ENCODE data around the gene COG5. TPM values are rescaled to one million over a fixed set of nuclear protein-coding genes. Genes with fewer than 3 reads are reported as not detected.

COG5 gene
- total RNA-seq, 1 donor from 2014 or later = 49.1 TPM

DNA sequence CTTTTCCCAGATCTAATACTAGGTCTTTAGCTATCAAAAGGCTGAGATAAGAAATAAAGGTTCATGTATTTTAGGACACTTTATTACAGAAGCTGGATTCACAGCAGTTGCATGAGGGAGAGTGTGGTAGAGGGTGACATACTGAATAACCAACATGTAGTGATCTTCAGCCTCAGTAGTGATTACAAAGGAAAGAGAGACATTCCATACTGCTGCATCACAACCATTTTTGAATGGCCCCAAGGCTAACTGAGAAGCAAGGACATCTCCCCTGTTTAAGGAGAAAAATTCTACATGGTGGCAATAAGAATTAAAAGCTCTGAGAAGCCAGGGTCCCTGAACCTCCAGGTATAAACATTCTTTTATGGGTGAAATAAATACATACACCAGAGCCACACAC lies 35.3 kb downstream of the COG5 start:
- no peak overlapping the region for H3K27ac ChIP-seq
- peaks cover 5% of the 10 kb centered on the region for H3K36me3 ChIP-seq
- intact Hi-C loops (cut with DNase I) = no loop called here
- no peak for DNase-seq
- no peaks in the 10 kb centered on the region for H3K9me3 ChIP-seq
- no peak for ATAC-seq
- no peak overlapping the region for H3K4me3 ChIP-seq
- no peaks in the 10 kb centered on the region for H3K4me1 ChIP-seq
- TF ChIP-seq, protein P1, sequence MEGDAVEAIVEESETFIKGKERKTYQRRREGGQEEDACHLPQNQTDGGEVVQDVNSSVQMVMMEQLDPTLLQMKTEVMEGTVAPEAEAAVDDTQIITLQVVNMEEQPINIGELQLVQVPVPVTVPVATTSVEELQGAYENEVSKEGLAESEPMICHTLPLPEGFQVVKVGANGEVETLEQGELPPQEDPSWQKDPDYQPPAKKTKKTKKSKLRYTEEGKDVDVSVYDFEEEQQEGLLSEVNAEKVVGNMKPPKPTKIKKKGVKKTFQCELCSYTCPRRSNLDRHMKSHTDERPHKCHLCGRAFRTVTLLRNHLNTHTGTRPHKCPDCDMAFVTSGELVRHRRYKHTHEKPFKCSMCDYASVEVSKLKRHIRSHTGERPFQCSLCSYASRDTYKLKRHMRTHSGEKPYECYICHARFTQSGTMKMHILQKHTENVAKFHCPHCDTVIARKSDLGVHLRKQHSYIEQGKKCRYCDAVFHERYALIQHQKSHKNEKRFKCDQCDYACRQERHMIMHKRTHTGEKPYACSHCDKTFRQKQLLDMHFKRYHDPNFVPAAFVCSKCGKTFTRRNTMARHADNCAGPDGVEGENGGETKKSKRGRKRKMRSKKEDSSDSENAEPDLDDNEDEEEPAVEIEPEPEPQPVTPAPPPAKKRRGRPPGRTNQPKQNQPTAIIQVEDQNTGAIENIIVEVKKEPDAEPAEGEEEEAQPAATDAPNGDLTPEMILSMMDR (IDR thresholded peaks at IDR 0.05) = no peak
- H3K27me3 ChIP-seq (ENCODE audit: low read depth) = no peaks in the 10 kb centered on the region

DNA sequence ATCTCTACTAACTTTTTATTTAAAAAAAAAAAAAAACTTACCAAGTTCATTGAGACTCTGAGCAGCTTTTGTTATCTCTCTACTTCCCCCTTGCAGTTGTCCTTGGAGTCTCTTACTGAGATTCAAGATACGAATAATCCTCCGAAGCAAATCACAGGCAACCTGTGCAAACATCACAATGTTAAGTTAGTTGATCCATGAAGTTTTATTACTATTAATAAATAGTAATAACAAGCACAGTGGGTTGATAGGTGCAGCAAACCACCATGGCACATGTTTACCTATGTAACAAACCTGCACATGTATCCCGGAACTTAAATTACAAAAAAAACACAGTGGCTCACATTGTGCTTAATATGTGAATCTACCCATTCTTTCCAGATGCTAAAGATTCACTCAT lies 36.5 kb downstream of the COG5 start:
- DNase-seq (no peak), ATAC-seq (no peak)
- H3K4me1 ChIP-seq = no peaks in the 10 kb centered on the region
- no peak overlapping the region for H3K27ac ChIP-seq
- no peaks in the 10 kb centered on the region for H3K9me3 ChIP-seq
- H3K36me3 ChIP-seq = peaks cover 5% of the 10 kb centered on the region
- intact Hi-C loops (cut with DNase I) = no loop called here
- no peak overlapping the region for H3K4me3 ChIP-seq
- H3K27me3 ChIP-seq (ENCODE audit: low read depth) = no peaks in the 10 kb centered on the region
- TF ChIP-seq, protein P1 (IDR thresholded peaks at IDR 0.05) = no peak

DNA sequence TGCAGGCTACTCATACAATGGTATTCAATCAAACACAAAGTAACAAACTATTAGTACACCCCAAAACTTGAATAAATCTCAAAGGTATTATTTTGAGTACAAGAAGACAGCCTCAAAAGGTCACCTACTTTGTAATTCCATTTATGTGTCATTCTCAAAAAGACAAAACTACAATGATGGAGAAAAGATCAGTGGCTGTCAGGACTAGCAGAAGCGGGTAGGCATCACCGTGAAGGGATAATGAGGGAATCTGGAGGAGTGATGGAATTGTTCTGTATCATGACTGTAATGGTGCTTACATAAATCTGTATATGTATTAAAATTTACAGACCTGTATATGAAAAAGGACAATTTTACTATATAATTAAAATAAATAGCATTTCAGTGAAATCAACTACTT lies 37.0 kb downstream of the COG5 start:
- ATAC-seq = no peak
- intact Hi-C loops (cut with DNase I) = no loop called here
- no peaks in the 10 kb centered on the region for H3K4me1 ChIP-seq

DNA sequence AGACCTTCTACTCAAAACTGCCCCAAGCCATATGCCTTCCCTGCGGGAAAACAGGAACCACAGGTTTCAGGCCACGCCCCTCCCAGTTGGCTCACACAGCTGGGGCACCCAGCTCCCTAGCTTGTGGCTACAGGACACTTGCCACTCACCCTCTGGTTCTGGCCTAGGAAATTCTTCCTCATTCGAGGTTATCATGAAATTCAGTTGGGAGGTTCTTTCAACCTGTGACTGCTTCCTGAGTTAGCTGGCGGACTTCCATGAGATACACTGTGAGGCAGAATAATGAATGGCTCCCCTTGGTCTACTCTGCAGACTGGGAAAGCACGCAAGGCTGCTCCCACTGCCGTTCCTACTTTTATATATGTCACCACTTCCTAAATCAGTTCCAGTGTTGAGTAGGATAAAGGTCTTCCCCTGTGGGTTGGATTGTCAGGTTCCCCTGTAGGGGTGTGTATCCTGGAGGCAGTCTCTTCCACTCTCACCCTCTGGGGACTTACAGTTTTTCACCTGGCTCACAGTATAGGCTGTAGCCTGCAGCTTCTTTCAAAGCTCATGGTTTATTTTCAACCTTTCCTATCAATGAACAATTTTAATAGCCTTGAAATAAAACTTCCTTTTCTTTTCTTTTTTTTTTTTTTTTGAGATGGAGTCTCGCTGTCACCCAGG lies 56.9 kb downstream of the COG5 start:
- TF ChIP-seq, protein P1 (IDR thresholded peaks at IDR 0.05) = no peak
- no peak overlapping the region for H3K27ac ChIP-seq
- H3K4me3 ChIP-seq = peak overlapping the region; percentile 0
- no peaks in the 10 kb centered on the region for H3K9me3 ChIP-seq
- ATAC-seq (peak; percentile 93), DNase-seq (peak; percentile 83)
- intact Hi-C loops (cut with DNase I) = no loop called here
- peaks cover 11% of the 10 kb centered on the region for H3K4me1 ChIP-seq
- no peaks in the 10 kb centered on the region for H3K27me3 ChIP-seq (ENCODE audit: low read depth)
- peaks cover 7% of the 10 kb centered on the region for H3K36me3 ChIP-seq

More for the DNA sequence above, 37.0 kb downstream of the COG5 start:
- Histone ChIP-seq H3K9me3 (no peaks in the 10 kb centered on the region), H3K27ac (no peak overlapping the region), H3K36me3 (peaks cover 5% of the 10 kb centered on the region), H3K27me3 (ENCODE audit: low read depth) (no peaks in the 10 kb centered on the region), H3K4me3 (no peak overlapping the region)
- DNase-seq = no peak
- TF ChIP-seq, protein P1 (IDR thresholded peaks at IDR 0.05) = no peak

DNA sequence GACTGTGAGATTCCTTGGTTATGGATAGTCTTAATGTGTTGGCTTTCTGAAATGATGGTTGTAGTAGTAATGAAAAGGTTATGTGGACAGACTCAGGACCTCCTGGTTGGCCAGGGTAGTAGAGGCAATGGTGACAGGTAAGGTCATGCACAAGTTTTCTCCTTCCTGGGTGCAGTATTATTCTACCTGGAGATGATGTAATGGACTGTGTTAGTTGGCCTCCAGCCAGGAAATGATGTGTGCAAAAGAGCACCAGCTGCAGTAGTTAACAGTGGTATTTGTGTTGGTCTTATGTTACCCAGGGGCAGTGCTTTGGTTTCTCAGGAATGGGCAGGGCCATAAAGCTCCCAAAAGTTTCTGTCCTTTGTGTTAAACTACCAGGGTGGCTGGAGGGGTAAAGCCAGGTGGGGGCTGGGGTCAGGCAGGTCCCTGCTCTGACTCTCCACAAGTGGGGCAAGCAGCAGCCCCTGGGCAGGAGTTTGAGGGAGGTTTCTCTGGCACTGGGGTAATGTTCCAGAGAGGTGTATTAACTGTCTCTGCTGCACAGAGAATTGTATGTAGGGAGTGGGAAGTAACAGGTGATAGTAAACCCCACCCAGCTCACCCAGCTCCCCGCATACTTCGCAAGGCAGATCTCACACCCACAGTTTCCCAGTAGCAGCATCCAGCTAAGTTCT lies 57.6 kb downstream of the COG5 start:
- peak overlapping the region; percentile 0 for H3K4me3 ChIP-seq
- ATAC-seq (peak; percentile 66 to 67), DNase-seq (no peak)
- intact Hi-C loops (cut with DNase I) = no loop called here
- TF ChIP-seq, protein P1 (IDR thresholded peaks at IDR 0.05) = no peak
- no peak overlapping the region for H3K27ac ChIP-seq
- H3K9me3 ChIP-seq = no peaks in the 10 kb centered on the region
- H3K4me1 ChIP-seq = peaks cover 11% of the 10 kb centered on the region
- peaks cover 7% of the 10 kb centered on the region for H3K36me3 ChIP-seq
- no peaks in the 10 kb centered on the region for H3K27me3 ChIP-seq (ENCODE audit: low read depth)
